Vein endothelial cell (primary cell): ENCODE results near the gene PPP1R15B. TPM values are rescaled to one million over a fixed set of nuclear protein-coding genes. Genes with fewer than 3 reads are reported as not detected.

ENCODE experiments used
- small RNA-seq: library from RNA; depleted of rRNA; stranded (forward); fragments of <200 nt; gene quantifications from one replicate; pipeline ENCODE3, GENCODE V24; 2012
- total RNA-seq: library from RNA; depleted of rRNA; stranded (reverse); fragments of >200 nt; gene quantifications from 2 replicates; pipeline ENCODE4 v1.2.3, GENCODE V29; 2012

The PPP1R15B gene
- 35.3 and 39.7 TPM in 2 replicates for total RNA-seq

DNA sequence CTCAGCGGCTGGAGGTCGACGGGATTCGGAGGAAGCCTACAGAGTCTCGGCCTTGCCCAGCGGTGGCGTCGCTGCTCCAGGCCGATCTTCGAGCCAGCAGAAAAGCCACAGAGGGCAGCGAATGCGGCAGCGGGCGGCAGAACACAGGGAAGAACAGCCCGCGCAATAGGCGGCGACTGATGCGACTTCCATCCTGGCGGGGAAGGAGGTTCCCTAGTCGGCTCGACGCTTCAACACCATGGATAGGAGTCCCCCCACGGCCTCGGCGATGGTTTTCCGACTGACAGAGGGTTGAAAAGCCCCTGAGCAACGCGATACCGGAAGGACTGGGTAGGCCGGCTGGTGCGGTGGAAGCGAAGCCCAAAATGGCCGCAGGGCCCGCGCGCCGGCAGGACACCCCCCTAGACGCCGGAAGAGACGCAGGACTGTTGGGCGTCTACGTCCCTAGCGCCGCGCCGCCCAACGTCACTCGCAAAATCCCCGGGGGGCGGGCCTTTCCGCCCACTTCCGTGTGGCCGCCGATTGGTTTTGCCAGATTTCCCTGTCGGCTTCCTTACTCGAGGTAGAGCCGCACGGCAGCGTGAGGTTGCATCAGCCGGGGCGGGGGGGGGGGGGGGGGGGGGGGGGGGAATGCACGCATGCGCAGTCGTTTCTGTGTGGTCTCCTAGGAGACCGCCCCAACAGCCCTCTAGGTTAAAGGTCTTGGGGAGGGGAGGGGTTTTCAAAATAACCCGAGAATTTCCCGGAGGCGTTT is at the start of gene PPP1R15B:
TSS of gene PPP1R15B (minus strand) at position 367 of the 754 bp plus-strand sequence. CDS start 406 bp downstream, outside the sequence.

DNA sequence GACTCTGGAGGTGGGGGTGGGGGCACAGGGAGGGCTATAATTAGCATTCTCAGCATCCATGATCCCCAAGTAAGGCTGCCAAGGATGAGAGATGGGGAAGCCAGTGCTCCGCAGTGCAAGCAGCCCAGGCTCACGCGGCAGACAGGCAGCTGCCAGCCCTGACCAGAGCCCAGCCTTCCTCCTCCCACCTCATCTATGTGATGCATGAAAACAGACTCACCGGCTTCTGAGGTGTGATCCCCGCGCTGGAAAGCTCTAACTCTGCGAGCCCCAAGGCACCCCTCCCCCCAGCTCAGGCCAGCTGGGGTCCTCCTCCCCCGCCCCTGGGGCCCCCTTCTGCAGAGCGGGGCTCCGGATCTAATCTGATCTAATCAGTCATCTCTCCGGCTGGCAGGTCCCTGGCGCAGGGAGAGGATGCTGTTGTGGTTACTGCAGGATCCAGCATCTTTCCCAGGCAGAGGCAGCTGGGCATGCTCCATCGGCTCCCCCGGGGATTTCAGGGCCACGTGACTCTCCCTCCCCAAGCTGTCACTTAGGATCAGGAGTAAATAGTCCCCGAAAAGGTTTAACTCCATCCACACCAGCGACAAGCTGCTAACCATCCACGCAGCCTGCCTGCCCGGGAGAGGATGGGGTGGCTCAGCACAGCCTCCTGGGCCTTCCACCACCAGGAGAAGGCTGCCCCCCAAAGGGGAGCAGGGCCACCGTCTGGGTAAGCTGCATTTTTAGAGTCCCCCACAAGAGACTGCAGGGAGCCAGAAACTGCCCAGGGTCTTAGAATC is 52.0 kb downstream of the PPP1R15B start, which contains the start of gene PLEKHA6:
TSS of gene PLEKHA6 (minus strand) at position 456 of the 782 bp plus-strand sequence. CDS start 86,202 bp downstream, outside the sequence.

Small RNAs within 50 kb of the gene (small RNA-seq; reads per million reads assigned to genes)
- gene AL606489.2, result not detected

Other genes with a start within 250 kb of the PPP1R15B start
- gene REN, start 245.5 kb downstream of the PPP1R15B start, total RNA-seq, result 0.10 and 0.33 TPM in 2 replicates
- not detected in 2 replicates for gene KISS1, start 215.3 kb downstream of the PPP1R15B start, total RNA-seq
- gene GOLT1A, start 197.8 kb downstream of the PPP1R15B start, total RNA-seq, result not detected in 2 replicates
- 3.6 and 13.9 TPM in 2 replicates for gene PLEKHA6, start 51.9 kb downstream of the PPP1R15B start, total RNA-seq
- 40.4 and 52.6 TPM in 2 replicates for gene PIK3C2B, start 83.0 kb upstream of the PPP1R15B start, total RNA-seq
- 22.5 and 28.2 TPM in 2 replicates for gene MDM4, start 104.6 kb upstream of the PPP1R15B start, total RNA-seq